Measurements from ENCODE around the gene FGF13. TPM values are rescaled to one million over a fixed set of nuclear protein-coding genes. Genes with fewer than 3 reads are reported as not detected.

The FGF13 gene
- total and polyA plus RNA-seq, 2 donors (not counting 3 experiments of a cell fraction or from before 2014, with no cell fraction given): 0.07 to 0.20 TPM

- Histone ChIP-seq H3K4me1 (ENCODE audit: control insufficient read depth, extremely low read depth, insufficient read depth, low read length) (no peaks in the 10 kb centered on the region), H4K20me1 (replicated peaks; ENCODE audit: control insufficient read depth, extremely low read depth, insufficient read depth, low read length) (no peaks in the 10 kb centered on the region), H3K4me2 (ENCODE audit: insufficient read depth, low read length) (no peak overlapping the region), H2AFZ (ENCODE audit: low read depth, low read length) (no peak overlapping the region), H3K36me3 (ENCODE audit: control insufficient read depth in 2 of 2, extremely low read depth in 1 of 2, insufficient read depth in 2 of 2, low read length in 2 of 2) (no peaks in the 10 kb centered on the region), H3K9ac (replicated peaks; ENCODE audit: extremely low read depth, insufficient read depth, low read length) (no peak overlapping the region), H3K27ac (ENCODE audit: insufficient read depth, low read depth, low read length) (no peak overlapping the region), H3K4me3 (replicated peaks in 1 of 3; ENCODE audit: insufficient read depth in 1 of 3, low read depth in 1 of 3, low read length in 3 of 3) (no peak overlapping the region), H3K27me3 (ENCODE audit: control insufficient read depth in 2 of 2, insufficient read depth in 2 of 2, low read length in 2 of 2) (no peaks in the 10 kb centered on the region), H3K9me3 (replicated peaks; ENCODE audit: control insufficient read depth, insufficient read depth, low read length) (no peaks in the 10 kb centered on the region), H3K9me1 (replicated peaks; ENCODE audit: control insufficient read depth, extremely low read depth, insufficient read depth, low read length) (no peaks in the 10 kb centered on the region), H3K79me2 (ENCODE audit: control insufficient read depth, insufficient read depth, low read length) (no peaks in the 10 kb centered on the region)
- DNase-seq (ENCODE audit: low read depth, low spot score): no peak
- dilution Hi-C loops (cut with MboI; ENCODE audit: extremely low pct_ligation_motif_present, low sequenced_read_pairs) (no loop called here), intact Hi-C loops (cut with micrococcal nuclease) (no loop called here)
- TF ChIP-seq CTCF (IDR thresholded peaks at IDR 0.05; ENCODE audit: extremely low read depth in 1 of 2, insufficient read depth in 1 of 2, low read depth in 1 of 2, low read length in 2 of 2) (no peak), GATA2 (IDR thresholded peaks at IDR 0.05; ENCODE audit: insufficient read depth, insufficient read length, low read depth, low read length) (no peak), POLR2AphosphoS5 (IDR thresholded peaks at IDR 0.05; ENCODE audit: insufficient read depth, low read depth, low read length) (no peak), JUN (IDR thresholded peaks at IDR 0.05; ENCODE audit: borderline replicate concordance, insufficient read depth, insufficient read length, low read depth) (no peak)
- TF ChIP-seq, protein P1, sequence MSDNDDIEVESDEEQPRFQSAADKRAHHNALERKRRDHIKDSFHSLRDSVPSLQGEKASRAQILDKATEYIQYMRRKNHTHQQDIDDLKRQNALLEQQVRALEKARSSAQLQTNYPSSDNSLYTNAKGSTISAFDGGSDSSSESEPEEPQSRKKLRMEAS (IDR thresholded peaks at IDR 0.05; ENCODE audit: insufficient read depth, insufficient read length): no peak
- no TSS peak for BruUV-seq (replicated peaks)
- POLR2A ChIA-PET: no interaction called here
- no peak for FAIRE-seq
- CTCF ChIA-PET: no interaction called here
These were observed 11.8 kb upstream of the FGF13 start for GRCh38 chrX:138723301-138723700.

DNA sequence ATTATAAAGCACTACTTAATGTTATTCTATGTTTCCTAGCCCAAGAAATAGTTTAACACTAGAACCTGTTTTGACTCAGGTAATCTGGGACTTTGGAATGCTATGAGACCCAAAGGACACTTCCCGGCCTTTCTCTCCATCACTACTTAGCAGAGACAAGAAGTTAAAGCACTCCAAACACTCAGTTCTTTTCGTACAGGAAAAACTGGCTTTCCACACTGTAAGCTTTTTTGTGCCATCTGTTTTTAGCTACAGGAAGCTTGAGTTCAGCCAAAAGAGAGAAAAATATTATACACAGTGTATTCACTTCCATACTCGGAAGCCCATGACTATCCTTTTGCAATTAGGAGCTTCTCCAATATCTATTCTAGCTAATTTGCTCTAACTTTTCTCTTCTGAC, 7.9 kb upstream of the FGF13 start:
- no peak overlapping the region for H3K4me3 ChIP-seq (replicated peaks in 1 of 3; ENCODE audit: insufficient read depth in 1 of 3, low read depth in 1 of 3, low read length in 3 of 3)
- ChIA-PET CTCF (no interaction called here), POLR2A (no interaction called here)
- dilution Hi-C loops (cut with MboI; ENCODE audit: extremely low pct_ligation_motif_present, low sequenced_read_pairs): no loop called here
- H3K9me1 ChIP-seq (replicated peaks; ENCODE audit: control insufficient read depth, extremely low read depth, insufficient read depth, low read length): no peaks in the 10 kb centered on the region
- no peaks in the 10 kb centered on the region for H3K4me1 ChIP-seq (ENCODE audit: control insufficient read depth, extremely low read depth, insufficient read depth, low read length)
- intact Hi-C loops (cut with micrococcal nuclease): no loop called here
- H3K9ac ChIP-seq (replicated peaks; ENCODE audit: extremely low read depth, insufficient read depth, low read length): no peak overlapping the region
- no peaks in the 10 kb centered on the region for H4K20me1 ChIP-seq (replicated peaks; ENCODE audit: control insufficient read depth, extremely low read depth, insufficient read depth, low read length)
- H3K27me3 ChIP-seq (ENCODE audit: control insufficient read depth in 2 of 2, insufficient read depth in 2 of 2, low read length in 2 of 2): no peaks in the 10 kb centered on the region
- TF ChIP-seq POLR2AphosphoS5 (IDR thresholded peaks at IDR 0.05; ENCODE audit: insufficient read depth, low read depth, low read length): no peak
- TF ChIP-seq POLR2A (IDR thresholded peaks at IDR 0.05; ENCODE audit: low read depth, low read length): no peak
- TF ChIP-seq, protein P1 (IDR thresholded peaks at IDR 0.05; ENCODE audit: insufficient read depth, insufficient read length): no peak
- BruUV-seq (replicated peaks): no TSS peak
- H3K27ac ChIP-seq (ENCODE audit: insufficient read depth, low read depth, low read length): no peak overlapping the region
- H2AFZ ChIP-seq (ENCODE audit: low read depth, low read length): no peak overlapping the region
- no peaks in the 10 kb centered on the region for H3K79me2 ChIP-seq (ENCODE audit: control insufficient read depth, insufficient read depth, low read length)
- H3K4me2 ChIP-seq (ENCODE audit: insufficient read depth, low read length): no peak overlapping the region
- FAIRE-seq (no peak), DNase-seq (ENCODE audit: low read depth, low spot score) (no peak)
- H3K36me3 ChIP-seq (ENCODE audit: control insufficient read depth in 2 of 2, extremely low read depth in 1 of 2, insufficient read depth in 2 of 2, low read length in 2 of 2): no peaks in the 10 kb centered on the region
- H3K9me3 ChIP-seq (replicated peaks; ENCODE audit: control insufficient read depth, insufficient read depth, low read length): no peaks in the 10 kb centered on the region
